GM12873 (cell line): ENCODE data around the gene ANO4.

ENCODE experiments used
- CTCF ChIP-seq: IDR thresholded peaks from 2 replicates; pipeline ENCODE4 v1.5.1; 2012; ENCODE audit warnings: low read depth, mild to moderate bottlenecking, moderate library complexity, low read length, control low read depth; ENCODE audit not compliant: insufficient read depth; ENCODE audit errors: missing control alignments

ANO4 gene

GRCh38 chr12:101002696-101003419 lies 208.3 kb downstream of the ANO4 start:
- no peak for TF ChIP-seq CTCF

DNA sequence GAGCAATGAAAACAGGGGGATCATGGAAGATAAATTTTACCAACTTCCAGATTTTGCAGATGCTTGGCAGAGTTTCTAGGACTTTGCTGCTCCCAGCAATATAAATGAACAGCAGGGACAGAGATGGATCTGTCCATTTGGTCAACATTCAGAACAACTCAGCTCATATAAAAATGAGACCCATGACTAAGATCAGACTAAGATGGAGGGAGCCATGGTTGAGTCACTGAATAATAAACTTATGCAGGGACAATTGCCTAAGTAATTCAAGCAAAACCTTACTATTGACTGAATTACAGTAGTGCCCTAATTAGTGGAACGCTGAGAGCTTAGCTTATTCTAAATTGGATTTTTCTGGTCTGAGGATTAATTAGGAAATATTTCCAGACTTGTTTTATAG lies 210.3 kb downstream of the ANO4 start:
- no peak for TF ChIP-seq CTCF

DNA sequence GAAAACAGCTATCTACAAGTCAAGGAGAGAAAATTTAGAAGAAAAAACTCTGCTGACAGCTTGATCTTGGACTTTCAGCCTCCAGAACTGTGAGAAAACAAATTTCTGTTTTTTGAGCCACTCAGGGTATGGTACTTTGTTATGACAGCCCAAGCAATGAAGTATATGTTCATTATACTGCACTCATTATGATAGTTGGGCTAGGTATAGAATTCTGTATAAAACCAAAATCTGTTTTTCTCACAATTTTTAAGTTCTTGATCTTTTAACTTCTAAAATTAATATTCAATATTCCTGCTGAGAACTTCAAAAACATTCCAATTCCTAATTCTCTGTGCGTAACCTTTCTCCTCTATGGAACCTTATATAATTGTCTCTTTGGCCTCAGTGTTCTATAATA lies 214.7 kb downstream of the ANO4 start:
- TF ChIP-seq CTCF, result no peak

DNA sequence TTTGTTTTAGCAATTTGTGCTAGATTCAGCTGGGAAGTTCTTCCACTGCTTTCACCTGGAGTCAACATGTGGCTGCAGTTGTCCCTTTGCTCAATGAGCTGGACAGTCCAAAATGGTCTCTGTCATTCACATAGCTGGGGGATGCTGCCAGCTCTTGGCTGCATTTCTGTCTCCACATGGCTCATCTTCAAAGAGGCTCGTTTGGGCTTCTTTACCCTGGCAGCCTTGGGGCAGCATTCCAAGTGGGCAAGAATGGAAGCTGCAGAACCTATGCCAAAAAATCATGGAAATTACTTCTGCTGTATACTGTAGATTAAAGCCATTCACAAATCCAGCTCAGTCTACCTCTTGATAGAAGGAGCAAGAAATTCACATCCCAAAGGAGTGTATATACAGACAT lies 216.3 kb downstream of the ANO4 start:
- TF ChIP-seq CTCF, result no peak

DNA sequence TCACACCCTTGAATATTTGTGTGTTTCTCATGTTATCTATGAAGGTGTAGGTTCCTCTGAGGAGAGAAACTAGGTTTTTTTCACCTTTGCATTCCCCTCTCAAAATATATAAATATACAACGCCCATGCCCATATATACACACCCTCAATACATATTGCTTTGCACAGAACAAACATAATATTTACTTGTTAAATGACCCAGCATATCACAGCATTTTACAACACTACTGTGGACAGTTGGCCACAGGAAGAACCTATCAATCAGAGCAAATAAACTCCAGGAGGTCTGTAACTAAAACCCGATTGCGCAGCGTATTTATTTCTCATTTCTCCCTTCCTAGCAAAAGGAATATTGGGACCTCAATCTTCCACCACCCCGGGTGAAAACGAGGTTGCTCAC lies 219.4 kb downstream of the ANO4 start:
- no peak for TF ChIP-seq CTCF

DNA sequence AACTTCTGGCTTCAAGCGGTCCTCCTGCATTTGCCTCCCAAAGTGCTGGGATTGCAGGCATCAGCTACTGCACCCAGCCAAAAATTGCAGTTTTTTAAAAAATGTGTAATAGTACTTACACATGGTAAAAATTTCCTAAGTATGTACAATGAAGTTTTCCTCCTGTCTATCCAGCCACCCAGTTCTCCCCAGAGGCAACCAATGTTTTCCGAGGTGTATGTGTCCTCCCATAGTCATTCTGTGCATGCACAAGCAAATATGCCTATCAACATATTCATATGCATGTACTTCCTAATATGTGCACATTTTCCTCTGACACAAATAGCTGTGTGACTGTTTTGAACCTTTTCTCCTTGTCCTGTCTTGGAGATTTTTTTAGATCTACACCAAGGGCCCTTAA lies 220.5 kb downstream of the ANO4 start:
- no peak for TF ChIP-seq CTCF

DNA sequence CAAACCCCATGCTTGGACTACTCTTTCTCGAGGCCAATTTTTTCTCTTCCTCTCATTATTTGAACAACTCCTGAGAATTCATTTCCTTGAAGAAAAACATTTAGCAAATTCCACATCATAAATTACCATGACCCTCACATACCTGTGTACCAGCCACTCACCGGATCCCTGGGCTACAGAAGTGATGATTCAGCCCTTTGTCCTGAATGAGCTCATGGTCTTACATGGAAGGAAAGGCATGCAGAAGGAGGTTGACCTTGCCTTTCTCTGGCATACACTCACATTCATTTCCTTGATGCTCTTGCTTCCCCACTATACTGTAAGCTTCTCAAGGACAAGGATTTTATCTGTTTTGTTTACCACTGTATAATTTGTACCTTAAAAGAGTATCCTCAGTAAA lies 224.0 kb downstream of the ANO4 start:
- no peak for TF ChIP-seq CTCF
